K562 (cell line): Measurements from ENCODE around the gene SCMH1. TPM values are rescaled to one million over a fixed set of nuclear protein-coding genes. Genes with fewer than 3 reads are reported as not detected.

Experiments used
- CBX3 ChIP-seq, 2 experiments: IDR thresholded peaks; 1 replicate in 1 of 2; 2 replicates in 1 of 2; pipeline ENCODE4 v1.6.1; 2012; ENCODE audit warnings: inconsistent platforms in 2 of 2, low read length in 2 of 2, borderline replicate concordance in 1 of 2, control low read depth in 1 of 2
- CSDE1 ChIP-seq, 2 experiments: fragments of 450-650 bp; IDR thresholded peaks; 2 replicates each; pipeline ENCODE4 v1.6.1; 2016; ENCODE audit warnings: mild to moderate bottlenecking in 1 of 2
- CXXC5 ChIP-seq: fragments of 250-450 bp; sonication (Bioruptor Pico); IDR thresholded peaks from 2 replicates; pipeline ENCODE4 v1.8.0; 2022; ENCODE audit warnings: inconsistent platforms, mild to moderate bottlenecking, moderate library complexity
- DPF2 ChIP-seq: fragments of 450-650 bp; IDR thresholded peaks from 2 replicates; pipeline ENCODE4 v1.6.1; 2016
- EZH2 ChIP-seq: IDR thresholded peaks from 2 replicates; pipeline ENCODE4 v1.6.1; 2012; ENCODE audit warnings: low read depth, mild to moderate bottlenecking, inconsistent platforms, low read length, borderline replicate concordance
- HDAC2 ChIP-seq: fragments of 450-650 bp; IDR thresholded peaks from 2 replicates; pipeline ENCODE4 v1.6.1; 2016; ENCODE audit warnings: mild to moderate bottlenecking
- HNRNPL ChIP-seq: fragments of 200-400 bp; formaldehyde crosslinking; IDR thresholded peaks from 2 replicates; pipeline ENCODE4 v1.6.1; 2017; ENCODE audit warnings: low read depth, mild to moderate bottlenecking, low read length
- IRF9 ChIP-seq: fragments of 450-650 bp; IDR thresholded peaks from 2 replicates; pipeline ENCODE4 v1.6.1; 2016; ENCODE audit warnings: missing biosample characterization, missing genetic modification characterization
- MED1 ChIP-seq: sonication (generic); formaldehyde crosslinking; IDR thresholded peaks from 2 replicates; pipeline ENCODE4 v1.8.1; 2023; ENCODE audit warnings: missing genetic modification reagents, borderline replicate concordance
- MYBL2 ChIP-seq, 2 experiments: fragments of 450-650 bp in 1 of 2; sonication (generic) in 1 of 2; formaldehyde crosslinking in 1 of 2; IDR thresholded peaks; 2 replicates each; pipeline versions ENCODE4 v1.6.1 to v1.8.1; 2017 to 2022; ENCODE audit warnings: borderline replicate concordance in 1 of 2, inconsistent platforms in 1 of 2, low read depth in 1 of 2, mild to moderate bottlenecking in 1 of 2, missing genetic modification reagents in 1 of 2, moderate library complexity in 1 of 2
- POLR2AphosphoS5 ChIP-seq: IDR thresholded peaks from 2 replicates; pipeline ENCODE4 v1.6.1; 2011; ENCODE audit warnings: mild to moderate bottlenecking, low read depth, low read length, moderate library complexity; ENCODE audit not compliant: control insufficient read depth, insufficient read depth
- RUNX1 ChIP-seq: sonication (generic); IDR thresholded peaks from 2 replicates; pipeline ENCODE4 v1.6.1; 2016; ENCODE audit warnings: antibody characterized with exemption, low read depth
- SP1 ChIP-seq: sonication (generic); formaldehyde crosslinking; IDR thresholded peaks from 2 replicates; pipeline ENCODE4 v1.8.1; 2022; ENCODE audit warnings: mild to moderate bottlenecking, missing genetic modification reagents
- TEAD4 ChIP-seq, 2 experiments: sonication (generic) in 1 of 2; formaldehyde crosslinking in 1 of 2; IDR thresholded peaks; 2 replicates each; pipeline versions ENCODE4 v1.6.1 to v1.8.0; 2012 to 2022; ENCODE audit warnings: borderline replicate concordance in 1 of 2, inconsistent platforms in 1 of 2, low read length in 1 of 2, mild to moderate bottlenecking in 1 of 2, missing genetic modification reagents in 1 of 2
- U2AF1 ChIP-seq: fragments of 200-400 bp; formaldehyde crosslinking; optimal IDR thresholded peaks from 2 replicates; pipeline ENCODE3; 2017; ENCODE audit warnings: mild to moderate bottlenecking, low read depth, low read length, moderate library complexity
- YY1 ChIP-seq, 3 experiments: IDR thresholded peaks; 2 replicates each; pipeline ENCODE4 v1.6.1; 2011; ENCODE audit warnings: low read length in 2 of 3, mild to moderate bottlenecking in 2 of 3, moderate library complexity in 2 of 3, borderline replicate concordance in 1 of 3, control low read depth in 1 of 3, low read depth in 1 of 3; ENCODE audit not compliant: insufficient read depth in 3 of 3, insufficient replicate concordance in 2 of 3, control insufficient read depth in 1 of 3, insufficient read length in 1 of 3; ENCODE audit errors: extremely low read depth in 1 of 3
- ZFP30 ChIP-seq: fragments of 250-450 bp; sonication (Bioruptor Pico); IDR thresholded peaks from 2 replicates; pipeline ENCODE4 v1.8.0; 2022; ENCODE audit warnings: moderate library complexity, mild to moderate bottlenecking, inconsistent platforms, borderline replicate concordance
- ZNF184 ChIP-seq: sonication (generic); formaldehyde crosslinking; IDR thresholded peaks from 2 replicates; pipeline ENCODE4 v1.5.0; 2020; ENCODE audit warnings: missing genetic modification reagents
- ZNF23 ChIP-seq: fragments of 250-450 bp; sonication (Bioruptor Pico); IDR thresholded peaks from 2 replicates; pipeline ENCODE4 v1.4.0; 2020; ENCODE audit warnings: mild to moderate bottlenecking
- ZNF274 ChIP-seq: IDR thresholded peaks from 2 replicates; pipeline ENCODE4 v1.6.1; 2011; ENCODE audit warnings: low read depth, mild to moderate bottlenecking, low read length, moderate library complexity, borderline replicate concordance
- ZNF511 ChIP-seq: sonication (generic); formaldehyde crosslinking; IDR thresholded peaks from 2 replicates; pipeline ENCODE4 v1.8.0; 2022; ENCODE audit warnings: mild to moderate bottlenecking, missing genetic modification reagents
- ZNF717 ChIP-seq: fragments of 250-450 bp; sonication (Bioruptor Pico); IDR thresholded peaks from 2 replicates; pipeline ENCODE4 v1.5.0; 2021
- ZNF785 ChIP-seq: fragments of 250-450 bp; sonication (Bioruptor Pico); IDR thresholded peaks from 2 replicates; pipeline ENCODE4 v1.4.0; 2020; ENCODE audit warnings: mild to moderate bottlenecking
- polyA plus RNA-seq, 8 experiments: library from polyadenylated mRNA; depleted of rRNA in 4 of 8; stranded (reverse) in 5 of 8; unstranded in 3 of 8; fragments of >200 nt; fragmentation: Nextera tagmentation in 2 of 8; fragmentation: Illumina TruSeq in 1 of 8; extraction: Ambion mirVana in 2 of 8; extraction: Trizol in 1 of 8; gene quantifications; 2 replicates each; pipeline versions ENCODE4 v1.2.1 to v1.2.3, GENCODE V29; 2011 to 2014; ENCODE audit warnings: inconsistent platforms in 1 of 8, missing spikeins in 1 of 8
- total RNA-seq, 7 experiments: library from RNA; depleted of rRNA in 6 of 7; stranded (reverse); fragments of >200 nt in 6 of 7; fragmentation: Illumina TruSeq in 2 of 7; extraction: Trizol in 2 of 7; gene quantifications; 2 replicates each; pipeline versions ENCODE4 v1.2.1 to v1.2.3, GENCODE V29; 2011 to 2021; ENCODE audit warnings: low replicate concordance in 1 of 7
- TF ChIP-seq, protein P1 (sequence below): fragments of 250-450 bp; sonication (Bioruptor Pico); IDR thresholded peaks from 2 replicates; pipeline ENCODE4 v1.5.0; 2020; ENCODE audit warnings: mild to moderate bottlenecking

The SCMH1 gene
- total and polyA plus RNA-seq, 9 of the 15 experiments (the other 6 are each of a cell fraction or from before 2014, with no cell fraction given), result 8.5 to 37.0 (median 26.8) TPM

- TF ChIP-seq CBX3 (IDR thresholded peaks at IDR 0.05; ENCODE audit: borderline replicate concordance in 1 of 2, low read length in 2 of 2), result 0 out of 3 replicates have a peak, but pooled peaks of 1 of the 2 experiments have one; percentile 12
- 0 out of 2 replicates have a peak, but pooled peaks have one; percentile 62 for TF ChIP-seq ZNF511 (CRISPR knock-in tag)
- peak; percentile 83 for TF ChIP-seq CXXC5 (CRISPR knock-in tag)
- no peak for TF ChIP-seq CSDE1 (IDR thresholded peaks at IDR 0.05)
- TF ChIP-seq, protein P1, sequence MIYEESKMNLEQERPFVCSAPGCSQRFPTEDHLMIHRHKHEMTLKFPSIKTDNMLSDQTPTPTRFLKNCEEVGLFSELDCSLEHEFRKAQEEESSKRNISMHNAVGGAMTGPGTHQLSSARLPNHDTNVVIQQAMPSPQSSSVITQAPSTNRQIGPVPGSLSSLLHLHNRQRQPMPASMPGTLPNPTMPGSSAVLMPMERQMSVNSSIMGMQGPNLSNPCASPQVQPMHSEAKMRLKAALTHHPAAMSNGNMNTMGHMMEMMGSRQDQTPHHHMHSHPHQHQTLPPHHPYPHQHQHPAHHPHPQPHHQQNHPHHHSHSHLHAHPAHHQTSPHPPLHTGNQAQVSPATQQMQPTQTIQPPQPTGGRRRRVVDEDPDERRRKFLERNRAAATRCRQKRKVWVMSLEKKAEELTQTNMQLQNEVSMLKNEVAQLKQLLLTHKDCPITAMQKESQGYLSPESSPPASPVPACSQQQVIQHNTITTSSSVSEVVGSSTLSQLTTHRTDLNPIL (CRISPR knock-in tag), result no peak
- peak; percentile 58; the same call in 1 of the 2 replicates for TF ChIP-seq SP1 (CRISPR knock-in tag)
- no peak for TF ChIP-seq ZNF184 (CRISPR knock-in tag)
- no peak for TF ChIP-seq ZFP30 (CRISPR knock-in tag)
- TF ChIP-seq ZNF274, result no peak
- TF ChIP-seq ZNF785, result no peak
- no peak for TF ChIP-seq U2AF1
- no peak for TF ChIP-seq DPF2
- TF ChIP-seq TEAD4 (IDR thresholded peaks at IDR 0.05; ENCODE audit: low read length), result no peak
- no peak for TF ChIP-seq TEAD4 (CRISPR knock-in tag; IDR thresholded peaks at IDR 0.05; ENCODE audit: borderline replicate concordance)
- TF ChIP-seq MYBL2 (IDR thresholded peaks at IDR 0.05; ENCODE audit: low read depth), result peak; percentile 25; the same call in 1 of the 2 replicates
- TF ChIP-seq MYBL2 (CRISPR knock-in tag; IDR thresholded peaks at IDR 0.05; ENCODE audit: borderline replicate concordance), result no peak
- peak; percentile 39; the same call in 1 of the 2 replicates for TF ChIP-seq POLR2AphosphoS5
- no peak for TF ChIP-seq IRF9 (tag)
- TF ChIP-seq YY1 (IDR thresholded peaks at IDR 0.05; ENCODE audit: borderline replicate concordance in 1 of 3, control insufficient read depth in 1 of 3, extremely low read depth in 1 of 3, insufficient read depth in 3 of 3, insufficient read length in 1 of 3, insufficient replicate concordance in 2 of 3, low read depth in 1 of 3, low read length in 2 of 3), result peak in 1 of 3 experiments; percentile 19
- no peak for TF ChIP-seq MED1 (CRISPR knock-in tag)
- no peak for TF ChIP-seq HDAC2
- no peak for TF ChIP-seq EZH2
- TF ChIP-seq ZNF717 (CRISPR knock-in tag), result no peak
- TF ChIP-seq HNRNPL, result 0 out of 2 replicates have a peak, but pooled peaks have one; percentile 8
- no peak for TF ChIP-seq RUNX1
- TF ChIP-seq ZNF23 (CRISPR knock-in tag), result no peak
Measured at GRCh38 chr1:41242342-41243078, 404 bp upstream of the SCMH1 start (continued).
